EL (cell line): ENCODE data around the gene RFWD3.
A peak's percentile ranks its signal among the peaks of the same experiment; 100 is the strongest.

Experiments used
- DNase-seq: peaks from one replicate; pipeline ENCODE4 v3.0.0-alpha.2; 2016

Gene RFWD3

DNA sequence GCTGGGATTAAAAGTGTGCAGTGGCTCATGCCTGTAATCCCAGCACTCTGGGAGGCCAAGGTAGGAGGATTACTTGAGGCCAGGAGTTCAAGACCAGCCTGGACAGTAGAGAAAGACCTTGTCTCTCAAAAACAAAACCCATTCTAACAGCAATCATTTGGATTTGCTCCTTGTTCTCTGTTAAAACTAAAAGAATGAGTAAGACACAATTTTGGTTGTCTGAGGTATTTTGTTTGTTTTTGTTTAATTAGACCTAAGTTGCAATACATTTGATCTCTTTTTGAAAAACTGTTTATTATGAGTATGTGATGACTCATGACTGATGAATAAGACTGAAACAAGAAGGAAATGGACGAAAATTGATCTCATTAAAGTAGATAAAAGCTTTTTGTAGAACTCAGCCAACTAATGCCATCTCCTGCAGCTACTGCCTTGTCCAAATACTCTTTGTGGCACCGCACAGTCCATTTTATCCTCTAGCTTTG, 88.8 kb downstream of the RFWD3 start:
- DNase-seq: peak; percentile 59

DNA sequence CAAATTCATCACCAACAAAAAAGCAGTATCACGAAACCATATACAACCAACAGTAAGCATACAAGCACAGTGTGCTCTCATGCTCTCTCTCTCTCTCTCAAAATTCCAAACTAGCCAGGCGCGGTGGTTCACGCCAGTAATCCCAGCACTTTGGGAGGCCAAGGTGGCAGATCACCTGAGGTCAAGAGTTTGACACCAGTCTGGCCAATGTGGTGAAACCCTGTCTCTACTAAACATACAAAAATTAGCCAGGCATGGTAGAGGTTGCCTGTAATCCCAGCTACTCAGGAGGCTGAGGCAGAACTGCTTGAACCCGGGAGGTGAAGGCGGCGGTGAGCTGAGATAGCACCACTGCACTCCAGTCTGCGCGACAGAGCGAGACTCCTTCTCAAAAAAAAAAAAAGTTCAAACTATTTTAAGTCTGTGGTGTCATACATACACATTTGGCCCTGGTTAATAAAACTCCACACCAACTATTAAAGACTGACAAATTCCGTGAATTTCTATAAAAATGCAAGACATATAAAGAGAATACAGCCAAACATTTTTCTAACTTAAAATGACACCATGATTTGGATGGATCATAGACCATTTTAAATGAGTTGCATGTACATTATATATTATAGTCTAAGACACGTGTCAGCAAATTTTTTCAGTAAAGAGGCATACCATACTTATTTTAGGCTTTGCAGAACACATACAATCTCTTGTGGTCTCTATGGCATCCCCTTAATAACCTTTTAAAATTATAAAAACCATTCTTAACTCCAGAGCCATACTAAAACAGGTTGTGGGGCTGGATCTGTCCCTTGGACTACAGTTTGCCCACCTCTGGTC, 90.7 kb downstream of the RFWD3 start:
- no peak for DNase-seq

- no peak for DNase-seq
These were observed 91.4 kb downstream of the RFWD3 start for GRCh38 chr16:74575175-74575806.

DNA sequence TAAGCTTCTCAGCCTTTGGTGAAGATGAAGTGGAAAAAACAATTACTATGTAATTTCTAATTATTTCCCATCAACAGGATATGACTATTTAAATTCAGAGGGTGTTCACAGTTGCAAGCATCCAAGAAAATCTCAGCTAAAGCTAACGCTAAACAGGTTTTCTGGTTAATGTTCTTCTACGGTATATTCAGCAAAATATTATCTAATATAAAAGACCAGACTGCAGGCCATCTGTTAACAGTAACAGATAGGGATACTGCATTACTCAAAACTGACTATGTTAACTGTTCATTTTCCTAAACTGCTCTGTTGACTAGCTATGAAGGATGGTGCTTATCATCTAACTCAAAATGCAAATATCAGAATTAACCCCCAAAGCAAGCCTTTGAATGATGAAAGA, 92.5 kb downstream of the RFWD3 start:
- DNase-seq: no peak

- no peak for DNase-seq
These were observed 93.1 kb downstream of the RFWD3 start for GRCh38 chr16:74573622-74574021.
